ENCODE results near the gene HDAC1. TPM values are rescaled to one million over a fixed set of nuclear protein-coding genes. Genes with fewer than 3 reads are reported as not detected.

Gene HDAC1
- total and polyA plus RNA-seq, 2 of the 13 experiments (the other 11 are each of a cell fraction or from before 2014, with no cell fraction given) = 93.5 to 189 TPM

- TF ChIP-seq ZKSCAN8 (CRISPR knock-in tag; IDR thresholded peaks at IDR 0.05; ENCODE audit: borderline replicate concordance) (no peak), POLR2AphosphoS5 (IDR thresholded peaks at IDR 0.05; ENCODE audit: low read depth, low read length) (peak; percentile 63), ZNF572 (CRISPR knock-in tag; IDR thresholded peaks at IDR 0.05) (no peak), BRF2 (CRISPR knock-in tag; IDR thresholded peaks at IDR 0.05) (no peak), ZNF543 (CRISPR knock-in tag; IDR thresholded peaks at IDR 0.05) (0 out of 2 replicates have a peak, but pooled peaks have one; percentile 1), EEA1 (CRISPR knock-in tag; IDR thresholded peaks at IDR 0.05; ENCODE audit: borderline replicate concordance) (peak; percentile 63; the same call in 1 of the 2 replicates), ELK4 (CRISPR knock-in tag; IDR thresholded peaks at IDR 0.05; ENCODE audit: borderline replicate concordance) (no peak), ZNF530 (CRISPR knock-in tag; IDR thresholded peaks at IDR 0.05; ENCODE audit: low read depth) (no peak), ZBTB10 (CRISPR knock-in tag; IDR thresholded peaks at IDR 0.05; ENCODE audit: borderline replicate concordance) (no peak), NCOR1 (IDR thresholded peaks at IDR 0.05; ENCODE audit: borderline replicate concordance, low read length) (no peak), RAD21 (CRISPR knock-in tag; IDR thresholded peaks at IDR 0.05) (no peak), SAFB2 (CRISPR knock-in tag; IDR thresholded peaks at IDR 0.05; ENCODE audit: borderline replicate concordance, low read depth) (no peak), ZNF773 (CRISPR knock-in tag; IDR thresholded peaks at IDR 0.05; ENCODE audit: borderline replicate concordance) (no peak), ZNF24 (IDR thresholded peaks at IDR 0.05) (no peak), ZC3H4 (CRISPR knock-in tag; IDR thresholded peaks at IDR 0.05; ENCODE audit: borderline replicate concordance) (0 out of 2 replicates have a peak, but pooled peaks have one; percentile 65), ZNF597 (CRISPR knock-in tag; IDR thresholded peaks at IDR 0.05) (no peak), TFAP4 (IDR thresholded peaks at IDR 0.05; ENCODE audit: borderline replicate concordance, low read depth) (peak; percentile 13; the same call in 1 of the 2 replicates), GABPB1 (CRISPR knock-in tag; IDR thresholded peaks at IDR 0.05) (peak; percentile 37; the same call in 1 of the 2 replicates), SRY (CRISPR knock-in tag; IDR thresholded peaks at IDR 0.05) (0 out of 2 replicates have a peak, but pooled peaks have one; percentile 48), ZBTB2 (CRISPR knock-in tag; IDR thresholded peaks at IDR 0.05; ENCODE audit: low read depth) (0 out of 2 replicates have a peak, but pooled peaks have one; percentile 18)
Measured at GRCh38 chr1:32250893-32251716, 40.8 kb upstream of the HDAC1 start, which contains the start of gene LCK (continued).

All from HepG2 (cell line).